CD4-positive, alpha-beta T cell (primary cell): ENCODE results near the gene CELSR2. TPM values are rescaled to one million over a fixed set of nuclear protein-coding genes. Genes with fewer than 3 reads are reported as not detected.

Source experiments
- ATAC-seq: fragments of 200-7000 bp; cut with Tn5 transposase; one replicate; pipeline ENCODE4 v1.10.0; 2022; ENCODE audit warnings: mild to moderate bottlenecking; ENCODE audit not compliant: poor library complexity
- CTCF ChIA-PET: fragments of 350-600 bp; sonication (Branson Sonifier 250); formaldehyde crosslinking; loops from one replicate; lab custom pipeline; 2021; ENCODE audit warnings: antibody characterized with exemption, inconsistent platforms; lab: Charles Lee
- POLR2A ChIA-PET: fragments of 350-600 bp; sonication (Branson Sonifier 250); formaldehyde crosslinking; loops from one replicate; lab custom pipeline; 2021; ENCODE audit warnings: antibody characterized with exemption, inconsistent platforms; lab: Charles Lee
- DNase-seq, 14 experiments: peaks; one replicate each; pipeline ENCODE4 v3.0.0-alpha.2; 2013 to 2020; ENCODE audit warnings: mixed read lengths in 2 of 14
- H3K27ac ChIP-seq, 2 donors: one replicate each; pipeline versions ENCODE4 v1.5.1 to v1.7.0; 2013; ENCODE audit warnings: low read length in 2 of 2, low read depth in 1 of 2, mild to moderate bottlenecking in 1 of 2
- H3K27me3 ChIP-seq, 2 experiments: 1 replicate in 1 of 2; 2 replicates in 1 of 2; pipeline versions ENCODE4 v1.6.1 to v1.7.0; 2013; ENCODE audit warnings: low read length in 2 of 2, control low read depth in 1 of 2, mild to moderate bottlenecking in 1 of 2, moderate library complexity in 1 of 2; ENCODE audit not compliant: insufficient read depth in 2 of 2, control insufficient read depth in 1 of 2
- H3K36me3 ChIP-seq: one replicate; pipeline ENCODE4 v1.6.1; 2013; ENCODE audit warnings: low read length, control low read depth; ENCODE audit not compliant: insufficient read depth
- H3K4me1 ChIP-seq: one replicate; pipeline ENCODE4 v1.6.1; 2013; ENCODE audit warnings: low read length, control low read depth; ENCODE audit not compliant: insufficient read depth
- H3K4me3 ChIP-seq: one replicate; pipeline ENCODE4 v1.5.1; 2013; ENCODE audit warnings: mild to moderate bottlenecking, low read length, moderate library complexity
- H3K9me3 ChIP-seq, 2 experiments: 1 replicate in 1 of 2; 2 replicates in 1 of 2; pipeline versions ENCODE4 v1.6.1 to v1.7.0; 2013; ENCODE audit warnings: low read length in 2 of 2, mild to moderate bottlenecking in 2 of 2, control low read depth in 1 of 2, moderate library complexity in 1 of 2; ENCODE audit not compliant: control insufficient read depth in 1 of 2, insufficient read depth in 1 of 2
- H3K27ac Mint-ChIP-seq: one replicate; pipeline ENCODE4 v1.8.0; 2020; ENCODE audit warnings: mixed read lengths
- H3K27me3 Mint-ChIP-seq: one replicate; pipeline ENCODE4 v1.8.0; 2021; ENCODE audit warnings: mixed read lengths
- H3K36me3 Mint-ChIP-seq: one replicate; pipeline ENCODE4 v1.8.0; 2021; ENCODE audit warnings: low read depth, mixed read lengths
- H3K4me1 Mint-ChIP-seq: one replicate; pipeline ENCODE4 v1.8.0; 2021; ENCODE audit warnings: low read depth, mixed read lengths
- H3K4me3 Mint-ChIP-seq: one replicate; pipeline ENCODE4 v1.8.0; 2020; ENCODE audit warnings: mild to moderate bottlenecking, mixed read lengths
- H3K9me3 Mint-ChIP-seq: one replicate; pipeline ENCODE4 v1.8.0; 2020; ENCODE audit warnings: mixed read lengths
- intact Hi-C, 2 experiments: fragments of 100-400 bp; cut with DNase I in 1 of 2; cut with micrococcal nuclease in 1 of 2; formaldehyde crosslinking; loops; one replicate each; pipeline versions ENCODE4 v1.15.1 to v1.9.0; 2023 to 2025; cut with DNase I, micrococcal nuclease
- total RNA-seq, 174 experiments: library from RNA in 2 of 174; stranded (reverse) in 2 of 174; gene quantifications; one replicate each; pipeline ENCODE4 v1.2.3 and lab custom pipeline; 2021 to 2026
- TF ChIP-seq, protein P1 (sequence below): fragments of 200-600 bp; IDR thresholded peaks from one replicate; pipeline ENCODE4 v1.8.0; 2022; ENCODE audit warnings: antibody characterized with exemption, mild to moderate bottlenecking

Gene CELSR2
- total RNA-seq, 2 experiments from 2014 or later, result 3.6 TPM

DNA sequence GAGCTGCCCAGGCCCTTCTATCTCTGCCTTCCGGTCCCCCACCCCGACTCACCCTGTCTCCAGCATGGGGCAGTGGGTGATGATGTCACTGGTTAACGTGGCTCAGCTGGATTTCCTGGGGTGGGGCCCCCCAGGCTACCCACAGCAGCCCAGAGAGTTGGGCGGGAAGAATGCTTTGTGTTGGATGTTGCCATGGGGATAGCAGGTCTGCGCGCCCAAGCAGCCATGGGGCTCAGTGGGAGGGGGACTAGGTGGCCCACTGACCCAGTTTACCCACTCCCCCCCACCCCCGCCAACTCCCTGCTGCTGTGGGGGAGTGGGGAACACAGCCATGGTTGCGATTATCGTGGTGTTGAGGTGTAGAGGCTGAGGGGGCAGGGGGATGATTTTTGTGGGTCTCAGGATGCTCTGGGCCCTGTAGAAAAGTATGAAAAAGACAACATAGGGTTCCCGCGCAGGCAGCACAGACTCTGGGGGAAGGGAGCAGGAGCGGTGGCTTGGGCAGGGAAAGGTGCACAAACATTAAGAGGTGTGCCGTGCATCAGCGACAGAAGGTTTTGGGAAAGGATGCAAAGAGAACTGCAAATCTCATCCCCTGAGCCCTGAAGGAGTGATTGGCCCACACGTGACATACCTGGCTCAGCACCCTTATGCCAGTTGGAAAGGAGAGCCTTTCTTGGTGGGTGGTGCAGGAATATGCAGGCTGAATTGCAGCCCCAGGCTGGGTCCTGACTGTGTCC, 8.5 kb downstream of the CELSR2 start:
- Mint-ChIP-seq H3K9me3 (no peaks in the 10 kb centered on the region), H3K36me3 (no peaks in the 10 kb centered on the region), H3K27ac (no peak overlapping the region), H3K4me1 (peaks cover 7% of the 10 kb centered on the region), H3K27me3 (no peaks in the 10 kb centered on the region), H3K4me3 (no peak overlapping the region)
- TF ChIP-seq, protein P1, sequence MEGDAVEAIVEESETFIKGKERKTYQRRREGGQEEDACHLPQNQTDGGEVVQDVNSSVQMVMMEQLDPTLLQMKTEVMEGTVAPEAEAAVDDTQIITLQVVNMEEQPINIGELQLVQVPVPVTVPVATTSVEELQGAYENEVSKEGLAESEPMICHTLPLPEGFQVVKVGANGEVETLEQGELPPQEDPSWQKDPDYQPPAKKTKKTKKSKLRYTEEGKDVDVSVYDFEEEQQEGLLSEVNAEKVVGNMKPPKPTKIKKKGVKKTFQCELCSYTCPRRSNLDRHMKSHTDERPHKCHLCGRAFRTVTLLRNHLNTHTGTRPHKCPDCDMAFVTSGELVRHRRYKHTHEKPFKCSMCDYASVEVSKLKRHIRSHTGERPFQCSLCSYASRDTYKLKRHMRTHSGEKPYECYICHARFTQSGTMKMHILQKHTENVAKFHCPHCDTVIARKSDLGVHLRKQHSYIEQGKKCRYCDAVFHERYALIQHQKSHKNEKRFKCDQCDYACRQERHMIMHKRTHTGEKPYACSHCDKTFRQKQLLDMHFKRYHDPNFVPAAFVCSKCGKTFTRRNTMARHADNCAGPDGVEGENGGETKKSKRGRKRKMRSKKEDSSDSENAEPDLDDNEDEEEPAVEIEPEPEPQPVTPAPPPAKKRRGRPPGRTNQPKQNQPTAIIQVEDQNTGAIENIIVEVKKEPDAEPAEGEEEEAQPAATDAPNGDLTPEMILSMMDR, result no peak
- intact Hi-C loops, result no loop called here
- Histone ChIP-seq H3K27me3 (no peaks in the 10 kb centered on the region), H3K9me3 (no peaks in the 10 kb centered on the region), H3K36me3 (no peaks in the 10 kb centered on the region), H3K4me1 (peaks cover 5% of the 10 kb centered on the region), H3K27ac (no peak overlapping the region), H3K4me3 (no peak overlapping the region)
- no peak for DNase-seq
- ATAC-seq, result no peak
- ChIA-PET CTCF (no interaction called here), POLR2A (no interaction called here)

DNA sequence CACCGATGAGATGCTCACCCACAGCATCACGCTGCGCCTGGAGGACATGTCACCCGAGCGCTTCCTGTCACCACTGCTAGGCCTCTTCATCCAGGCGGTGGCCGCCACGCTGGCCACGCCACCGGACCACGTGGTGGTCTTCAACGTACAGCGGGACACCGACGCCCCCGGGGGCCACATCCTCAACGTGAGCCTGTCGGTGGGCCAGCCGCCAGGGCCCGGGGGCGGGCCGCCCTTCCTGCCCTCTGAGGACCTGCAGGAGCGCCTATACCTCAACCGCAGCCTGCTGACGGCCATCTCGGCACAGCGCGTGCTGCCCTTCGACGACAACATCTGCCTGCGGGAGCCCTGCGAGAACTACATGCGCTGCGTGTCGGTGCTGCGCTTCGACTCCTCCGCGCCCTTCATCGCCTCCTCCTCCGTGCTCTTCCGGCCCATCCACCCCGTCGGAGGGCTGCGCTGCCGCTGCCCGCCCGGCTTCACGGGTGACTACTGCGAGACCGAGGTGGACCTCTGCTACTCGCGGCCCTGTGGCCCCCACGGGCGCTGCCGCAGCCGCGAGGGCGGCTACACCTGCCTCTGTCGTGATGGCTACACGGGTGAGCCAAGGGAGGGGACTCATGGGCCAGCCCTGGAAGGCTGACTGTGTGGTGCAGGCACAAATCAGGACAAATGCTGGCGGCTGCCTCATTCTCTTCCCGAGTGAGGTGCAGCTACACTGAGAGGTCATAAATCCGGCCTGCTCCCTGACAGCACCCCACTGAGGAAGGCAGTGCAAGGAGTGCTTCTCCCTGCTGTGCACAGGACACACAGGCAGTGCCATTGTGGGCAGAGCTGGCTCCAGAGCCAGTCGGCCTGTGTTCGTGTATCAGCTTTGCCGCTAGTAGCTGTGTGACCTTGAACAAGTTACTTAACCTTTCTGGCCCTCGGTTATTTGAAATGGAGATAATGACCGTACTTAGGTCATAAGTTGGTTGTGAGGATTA, 9.4 kb downstream of the CELSR2 start:
- ATAC-seq (no peak), DNase-seq (no peak)
- no peaks in the 10 kb centered on the region for H3K9me3 Mint-ChIP-seq
- H3K27me3 Mint-ChIP-seq, result no peaks in the 10 kb centered on the region
- intact Hi-C loops, result no loop called here
- H3K36me3 ChIP-seq, result no peaks in the 10 kb centered on the region
- TF ChIP-seq, protein P1, result no peak
- H3K4me1 Mint-ChIP-seq, result peaks cover 7% of the 10 kb centered on the region
- ChIA-PET CTCF (no interaction called here), POLR2A (no interaction called here)
- H3K27ac ChIP-seq, result no peak overlapping the region
- H3K4me3 ChIP-seq, result no peak overlapping the region
- no peak overlapping the region for H3K4me3 Mint-ChIP-seq
- H3K4me1 ChIP-seq, result peaks cover 11% of the 10 kb centered on the region
- no peaks in the 10 kb centered on the region for H3K27me3 ChIP-seq
- no peaks in the 10 kb centered on the region for H3K36me3 Mint-ChIP-seq
- no peaks in the 10 kb centered on the region for H3K9me3 ChIP-seq
- no peak overlapping the region for H3K27ac Mint-ChIP-seq

DNA sequence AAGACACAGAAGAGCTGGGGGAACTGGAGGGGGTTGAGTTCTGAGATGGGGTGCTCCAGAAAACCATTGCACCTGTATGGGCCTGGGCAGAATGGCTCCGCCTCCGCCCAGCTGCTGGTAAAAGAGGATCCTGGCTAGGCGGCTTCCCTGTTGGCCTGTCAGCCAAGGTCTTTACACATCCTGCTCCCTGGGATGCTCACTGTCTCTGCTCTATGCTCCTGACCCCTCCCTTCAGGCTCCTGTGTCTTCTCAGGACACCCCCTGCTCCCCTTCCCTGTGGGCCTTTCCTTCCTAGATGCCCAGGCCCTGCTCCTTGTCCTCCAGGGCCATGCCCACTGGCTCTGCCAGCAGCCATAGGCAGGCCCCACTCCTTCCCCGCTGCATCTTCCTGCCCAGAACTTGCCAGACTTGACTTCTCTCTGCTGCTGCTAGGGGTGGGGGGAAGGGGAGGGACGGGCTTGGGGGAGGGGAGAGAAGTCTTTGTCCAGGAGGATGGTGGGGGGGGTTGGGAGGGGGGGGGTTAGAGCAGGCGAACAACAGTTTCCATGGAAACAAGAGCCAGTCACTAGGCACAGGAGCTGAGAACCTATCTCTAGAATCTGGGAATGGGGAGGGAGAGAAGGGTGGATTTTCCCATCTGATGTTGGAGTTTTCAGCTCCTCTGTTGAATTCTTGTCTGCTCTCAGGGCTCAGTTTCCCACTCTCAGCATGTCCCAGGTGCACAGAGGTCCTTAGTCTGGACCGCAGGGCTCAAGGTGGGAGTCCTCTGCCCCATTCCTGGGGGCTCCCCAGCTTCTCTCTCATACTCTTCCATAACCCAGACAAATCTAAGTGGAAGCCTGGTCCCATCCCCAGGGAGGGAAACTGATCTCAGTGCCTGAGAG, 10.6 kb downstream of the CELSR2 start:
- H3K9me3 Mint-ChIP-seq, result no peaks in the 10 kb centered on the region
- Histone ChIP-seq H3K36me3 (no peaks in the 10 kb centered on the region), H3K9me3 (no peaks in the 10 kb centered on the region), H3K4me3 (no peak overlapping the region), H3K4me1 (peaks cover 6% of the 10 kb centered on the region), H3K27me3 (no peaks in the 10 kb centered on the region), H3K27ac (no peak overlapping the region)
- no peak overlapping the region for H3K27ac Mint-ChIP-seq
- POLR2A ChIA-PET, result no interaction called here
- H3K4me1 Mint-ChIP-seq, result peaks cover 7% of the 10 kb centered on the region
- no peaks in the 10 kb centered on the region for H3K27me3 Mint-ChIP-seq
- no peak for ATAC-seq
- no peak overlapping the region for H3K4me3 Mint-ChIP-seq
- DNase-seq, result no peak
- intact Hi-C loops, result loop anchor here in 1 of 2 experiments (5.0 kb wide), 1 partner anchor 232 kb away; the partner anchor contains the start of gene CYB561D1
- CTCF ChIA-PET, result no interaction called here
- TF ChIP-seq, protein P1, result no peak
- H3K36me3 Mint-ChIP-seq, result no peaks in the 10 kb centered on the region
